Measurements from ENCODE around the gene LTO1.
"Not testable (repeated sequence)": the region's sequence is repeated elsewhere in the genome, so short reads cannot be mapped to it uniquely, and the experiment has no call there.

LTO1 gene

DNA sequence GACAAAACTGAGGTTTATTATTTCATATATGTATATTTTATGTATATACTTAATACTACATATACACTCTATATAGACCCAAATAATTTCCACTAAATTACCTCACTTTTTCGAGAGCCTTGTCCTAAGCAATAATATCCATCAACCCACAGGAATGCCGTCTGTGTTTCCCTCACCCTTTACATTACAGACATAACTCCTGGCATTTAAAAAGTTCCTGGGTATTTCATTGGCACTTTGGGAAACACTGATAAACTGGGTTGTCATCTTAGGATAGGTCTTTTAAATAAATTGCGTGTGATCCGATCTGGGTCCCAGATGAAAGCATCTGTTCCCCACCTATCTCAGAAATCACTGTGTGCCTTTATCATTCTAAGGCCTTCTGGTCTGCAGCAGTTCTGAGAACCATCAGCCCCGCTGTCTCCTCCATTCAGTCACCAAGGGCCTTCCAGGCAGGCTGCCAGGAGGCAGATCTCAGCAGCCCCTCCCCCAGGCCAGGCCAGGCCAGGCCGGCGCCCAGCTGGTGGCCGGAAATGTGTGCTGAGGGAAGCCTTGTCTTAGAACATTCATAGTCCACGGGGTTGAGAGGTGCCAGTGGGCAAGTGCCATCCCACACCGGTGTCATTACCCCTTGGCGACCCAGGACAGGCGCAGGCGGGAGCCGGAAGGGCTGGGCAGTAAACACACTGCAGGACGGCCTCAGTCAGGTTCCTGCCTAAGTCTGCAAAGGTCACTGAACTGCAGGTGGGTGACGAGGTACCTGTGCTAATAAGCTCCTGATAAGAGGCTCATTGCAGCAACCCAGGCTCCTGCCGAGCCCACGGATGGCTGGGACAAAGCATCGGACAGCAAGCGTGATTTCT is 25.4 kb upstream of the LTO1 start:
- DNase-seq (ENCODE audit: low read depth) = peak; percentile 19

DNA sequence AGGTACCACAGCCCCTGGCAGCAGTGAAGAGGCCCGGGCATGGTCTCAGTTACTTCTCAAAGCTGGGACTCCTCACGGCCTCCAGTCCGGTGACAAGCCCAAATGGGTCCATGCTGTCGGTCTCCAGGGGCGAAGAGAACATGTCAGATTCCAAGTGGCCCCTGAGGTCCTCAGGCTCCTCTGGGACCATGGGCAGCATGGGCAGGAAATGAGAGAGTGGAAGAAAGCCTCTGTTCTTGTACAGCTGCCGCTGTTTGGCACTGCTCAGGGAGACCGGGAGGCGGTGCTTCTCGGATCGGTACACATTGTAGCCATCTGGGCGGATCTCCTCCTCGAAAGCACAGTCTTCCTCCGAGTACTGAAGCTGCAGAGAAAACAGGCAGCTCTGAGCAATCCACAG is 24.1 kb upstream of the LTO1 start:
- DNase-seq (ENCODE audit: low read depth) = no peak

DNA sequence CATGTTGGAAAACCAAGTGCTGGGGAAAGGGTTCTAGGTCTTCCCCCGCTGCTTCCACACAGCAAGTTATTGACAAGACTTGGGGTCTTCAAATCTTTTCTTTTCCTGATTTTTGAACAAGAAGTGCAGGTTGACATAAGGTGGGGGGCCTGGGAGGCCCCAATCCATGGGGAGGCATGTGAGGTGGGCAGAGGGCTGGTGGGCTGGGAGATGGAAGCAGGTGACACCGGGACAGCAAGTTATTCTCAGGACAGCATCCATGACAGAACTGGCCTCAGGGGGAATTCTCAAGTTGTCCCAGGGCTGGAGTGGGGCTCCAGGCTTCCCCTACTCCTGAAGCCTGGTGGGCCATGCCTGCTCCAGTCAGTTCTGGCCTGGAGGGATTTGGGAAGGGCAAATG is 23.2 kb upstream of the LTO1 start:
- DNase-seq (ENCODE audit: low read depth) = no peak

DNA sequence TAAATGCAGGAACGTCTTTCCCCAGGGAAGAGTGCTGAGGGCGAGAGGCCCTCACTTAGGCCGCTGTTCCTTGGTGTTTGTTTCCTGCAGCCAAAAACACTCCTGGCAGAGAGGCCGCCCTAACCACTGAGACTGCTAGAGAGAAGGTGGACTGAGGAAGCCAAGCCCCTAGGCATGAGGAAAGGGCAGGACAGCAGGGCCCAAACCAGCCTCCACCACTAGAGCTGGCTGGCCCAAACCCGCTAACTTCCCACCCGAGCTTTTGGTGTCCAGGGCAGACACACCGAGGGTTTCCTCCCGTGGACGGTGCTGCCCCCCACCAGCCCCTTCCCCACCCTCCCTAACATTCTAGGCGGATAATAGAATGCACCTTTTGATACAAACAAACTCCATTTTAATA is 22.7 kb upstream of the LTO1 start:
- DNase-seq (ENCODE audit: low read depth) = no peak

DNA sequence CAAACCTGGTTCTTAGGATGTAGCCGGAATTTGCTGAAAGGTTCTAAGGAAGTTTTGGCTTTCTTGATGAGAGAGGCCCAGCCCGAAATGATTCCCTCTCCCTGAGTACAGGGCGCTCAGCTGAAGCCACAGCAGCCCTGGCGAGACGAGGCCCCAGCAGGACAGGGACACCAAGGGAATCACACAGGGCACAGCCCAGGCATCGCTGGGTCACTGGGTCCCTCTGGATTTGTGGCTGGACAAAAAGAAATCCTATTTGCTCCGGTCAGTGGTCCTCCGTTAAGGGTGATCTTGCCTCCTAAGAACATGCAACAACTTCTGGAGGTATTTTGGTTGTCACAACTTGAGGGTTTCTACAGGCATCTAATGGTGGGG is 22.3 kb upstream of the LTO1 start:
- DNase-seq (ENCODE audit: low read depth) = no peak

DNA sequence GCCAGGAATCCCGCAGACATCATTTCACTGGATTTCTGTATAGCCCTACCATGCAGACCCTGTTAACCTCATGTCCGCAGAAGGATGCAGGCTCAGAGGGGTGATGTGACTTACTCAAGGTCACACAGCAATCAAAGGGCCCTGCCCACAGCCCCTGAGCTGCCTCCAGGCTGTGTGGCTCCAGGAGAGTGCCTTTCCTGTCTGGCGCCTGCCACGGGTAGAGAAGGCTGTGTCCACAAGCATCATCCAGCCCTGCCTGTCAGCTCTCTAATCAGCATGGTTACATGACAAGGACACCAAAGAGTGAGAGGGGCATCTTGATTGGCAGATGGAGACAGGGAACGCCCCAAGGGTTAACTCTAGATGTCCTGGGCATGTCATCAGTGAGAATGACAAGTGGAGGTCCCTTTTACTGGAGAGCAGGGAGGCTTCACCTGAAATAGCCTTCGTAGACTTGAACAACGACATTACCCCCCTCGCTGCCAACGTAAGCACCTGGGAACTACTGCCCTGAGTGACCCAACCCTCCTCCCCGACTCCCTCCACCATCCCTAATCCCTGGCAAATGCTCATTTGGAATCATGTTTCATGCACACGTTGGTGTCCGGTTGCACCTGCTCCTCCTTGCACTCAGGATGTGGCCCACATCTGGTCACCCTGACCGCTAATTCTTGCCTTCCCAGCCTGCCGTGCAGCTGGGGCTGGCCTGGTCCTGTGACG is 21.8 kb upstream of the LTO1 start:
- DNase-seq (ENCODE audit: low read depth) = no peak

DNA sequence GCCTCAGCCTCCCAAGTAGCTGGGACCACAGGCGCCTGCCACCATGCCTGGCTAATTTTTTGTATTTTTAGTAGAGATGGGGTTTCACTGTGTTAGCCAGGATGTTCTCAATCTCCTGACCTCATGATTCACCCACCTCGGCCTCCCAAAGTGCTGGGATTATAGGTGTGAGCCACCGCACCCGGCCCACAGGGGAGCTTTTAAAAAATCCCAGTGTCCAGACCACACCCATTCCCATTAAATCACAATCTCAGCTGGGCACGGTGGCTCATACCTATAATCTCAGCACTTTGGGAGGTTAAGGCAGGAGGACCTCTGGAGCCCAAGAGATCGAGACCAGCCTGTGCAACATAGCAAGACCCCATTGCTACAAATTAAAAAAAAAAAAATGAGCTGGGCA is 20.8 kb upstream of the LTO1 start:
- DNase-seq (ENCODE audit: low read depth) = not testable (repeated sequence)

DNA sequence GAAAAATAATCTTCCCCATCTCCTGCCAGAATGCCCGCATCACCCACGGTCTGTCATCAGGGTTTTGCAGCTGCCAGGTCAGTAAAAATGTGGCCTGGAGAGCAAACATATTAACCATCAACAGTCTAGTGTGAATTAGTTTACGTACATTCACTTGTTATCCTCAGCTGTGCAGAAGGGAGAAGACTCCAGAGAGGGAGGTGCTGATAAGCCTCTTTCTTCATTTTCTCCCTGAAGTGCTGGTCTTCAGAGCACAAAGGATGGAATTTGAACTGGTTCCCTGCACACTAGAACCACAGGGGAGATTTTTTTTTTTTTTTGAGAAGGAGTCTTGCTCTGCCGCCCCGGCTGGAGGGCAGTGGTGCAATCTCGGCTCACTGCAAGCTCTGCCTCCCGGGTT is 20.4 kb upstream of the LTO1 start:
- DNase-seq (ENCODE audit: low read depth) = no peak

DNA sequence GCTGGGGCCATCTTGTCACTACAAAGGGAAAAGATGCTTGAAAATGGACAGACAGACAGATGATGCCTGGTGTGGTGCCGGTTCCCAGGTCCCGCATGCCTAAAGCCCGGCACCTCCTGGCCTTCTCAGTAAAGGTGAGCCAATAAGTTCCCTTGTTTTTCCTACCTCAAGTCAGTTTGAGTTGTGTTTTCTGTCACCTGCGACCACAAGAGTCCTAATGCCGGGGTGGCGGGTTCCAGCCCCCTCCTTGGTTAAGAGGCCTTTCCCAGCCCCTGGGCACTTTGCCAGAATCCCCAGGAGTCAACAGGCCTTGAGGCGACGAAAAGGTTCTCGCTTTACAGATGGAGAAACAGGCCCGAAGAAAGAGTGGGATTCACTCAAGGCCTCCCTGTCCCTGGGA is 19.6 kb upstream of the LTO1 start:
- no peak for DNase-seq (ENCODE audit: low read depth)

DNA sequence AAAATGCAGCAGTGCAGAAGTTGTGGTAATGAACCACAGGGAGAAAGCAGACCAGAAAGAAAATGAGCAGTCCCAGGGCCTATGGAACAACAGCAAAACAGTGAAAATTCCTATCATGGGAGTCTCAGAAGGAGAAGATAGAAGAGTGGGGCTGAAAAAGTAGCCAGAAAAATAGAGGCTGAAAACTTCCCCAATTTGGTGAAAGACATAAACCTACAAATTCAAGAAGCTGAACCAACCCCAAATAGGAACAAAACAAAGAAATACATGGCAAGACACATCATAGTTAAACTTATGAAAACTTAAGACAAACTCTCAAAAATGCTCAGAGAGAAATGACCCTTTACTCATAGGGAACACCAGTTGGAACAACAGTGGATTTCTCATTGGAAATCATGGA is 17.3 kb upstream of the LTO1 start:
- DNase-seq (ENCODE audit: low read depth) = no peak

DNA sequence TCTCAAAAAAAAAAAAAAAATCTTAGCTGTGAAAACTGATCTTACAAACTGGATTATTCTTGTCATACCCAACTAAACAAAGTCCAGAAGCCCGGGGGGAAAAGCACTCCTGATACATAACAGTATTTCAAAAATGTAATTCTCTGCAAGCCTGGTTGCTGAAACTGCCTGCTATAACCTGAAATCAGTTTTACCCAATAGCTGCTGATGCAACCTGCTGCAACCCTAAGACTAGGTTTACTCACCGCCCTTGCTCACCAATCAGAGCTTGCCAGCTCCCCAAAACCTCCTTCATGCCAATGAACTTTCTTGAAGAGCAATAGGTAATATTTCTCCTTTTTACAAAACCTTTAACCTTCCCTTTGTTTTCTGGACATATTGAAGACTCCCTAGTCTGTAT is 16.3 kb upstream of the LTO1 start:
- no peak for DNase-seq (ENCODE audit: low read depth)

DNA sequence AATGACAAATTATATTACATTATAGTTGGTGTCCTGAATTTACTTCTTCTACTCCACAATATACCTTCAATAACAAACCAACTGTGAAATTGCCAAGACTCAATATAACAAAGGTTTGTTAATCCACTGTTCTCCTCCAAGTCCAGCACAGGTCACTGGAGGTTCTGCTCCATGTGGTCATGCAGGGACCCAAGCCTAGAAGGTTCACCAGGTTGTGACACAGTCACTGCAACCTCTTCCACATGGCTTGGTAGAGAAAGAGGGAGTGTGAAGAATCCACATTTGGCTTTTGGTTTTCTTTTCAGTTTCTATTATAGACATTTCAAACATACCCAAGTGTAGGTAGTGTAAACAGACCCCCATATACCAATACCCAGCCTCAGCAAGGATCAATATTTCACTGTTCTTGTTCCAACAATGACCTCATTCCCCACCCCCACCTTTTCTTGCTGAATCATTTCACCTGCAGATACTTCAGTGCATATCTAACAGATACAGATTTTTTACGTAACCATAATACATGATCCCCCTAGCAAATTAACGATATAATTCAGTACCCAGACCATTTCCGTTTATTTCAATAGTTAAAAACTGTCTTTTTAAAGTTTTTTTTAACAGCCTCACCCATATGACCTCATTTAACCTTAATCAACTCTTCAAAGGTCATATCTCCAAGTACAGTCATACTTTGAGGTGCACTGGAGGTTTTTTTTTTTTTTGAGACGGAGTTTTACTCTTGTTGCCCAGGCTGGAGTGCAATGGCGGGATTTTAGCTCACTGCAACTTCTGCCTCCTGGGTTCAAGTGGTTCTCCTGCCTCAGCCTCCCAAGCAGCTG is 14.5 kb upstream of the LTO1 start:
- DNase-seq (ENCODE audit: low read depth) = no peak

DNA sequence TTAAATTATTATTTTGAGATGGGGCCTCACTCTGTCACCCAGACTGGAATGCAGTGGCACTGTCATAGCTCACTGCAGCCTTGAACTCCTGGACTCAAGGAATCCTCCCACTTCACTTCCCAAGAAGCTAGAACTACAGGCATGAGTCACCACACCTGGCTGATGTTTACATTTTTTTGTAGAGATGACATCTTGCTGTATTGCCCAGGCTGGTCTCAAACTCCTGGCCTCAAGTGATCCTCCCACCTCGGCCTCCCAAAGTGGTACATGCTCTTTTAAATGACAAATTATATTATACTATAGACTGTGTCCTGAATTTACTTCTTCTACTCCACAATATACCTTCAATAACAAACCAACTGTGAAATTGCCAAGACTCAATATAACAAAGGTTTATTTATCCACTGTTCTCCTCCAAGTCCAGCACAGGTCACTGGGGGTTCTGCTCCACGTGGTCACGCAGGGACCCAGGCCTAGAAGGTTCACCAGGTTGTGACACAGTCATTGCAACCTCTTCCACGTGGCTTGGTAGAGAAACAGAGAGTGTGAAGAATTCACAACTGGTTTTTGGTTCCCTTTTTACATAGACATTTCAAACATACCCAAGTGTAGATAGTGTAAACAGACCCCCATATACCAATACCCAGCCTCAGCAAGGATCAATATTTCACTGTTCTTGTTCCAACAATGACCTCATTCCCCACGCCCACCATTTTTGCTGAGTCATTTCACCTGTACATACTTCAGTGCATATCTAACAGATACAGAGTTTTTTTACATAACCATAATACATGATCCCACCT is 13.0 kb upstream of the LTO1 start:
- not testable (repeated sequence) for DNase-seq (ENCODE audit: low read depth)

DNA sequence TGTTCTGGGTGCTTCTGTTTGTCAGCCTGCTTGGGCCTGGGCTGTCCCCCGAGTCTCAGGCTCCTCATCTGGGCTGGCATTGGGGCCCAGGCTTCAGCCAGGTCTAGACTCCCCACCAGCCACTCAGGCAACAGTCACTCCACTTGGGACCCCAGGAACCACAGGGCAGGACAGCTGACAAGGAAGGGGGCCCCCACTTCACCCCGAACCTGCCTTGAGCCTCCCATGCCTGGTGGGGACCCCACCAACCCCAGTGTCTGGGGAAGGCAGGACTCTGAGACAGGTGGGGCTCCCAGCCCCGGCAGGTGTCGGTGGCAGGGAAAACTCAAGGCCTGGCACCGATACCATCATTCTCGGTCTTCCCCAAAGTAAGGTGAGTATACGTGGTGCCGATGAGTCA is 11.7 kb upstream of the LTO1 start:
- DNase-seq (ENCODE audit: low read depth) = no peak

DNA sequence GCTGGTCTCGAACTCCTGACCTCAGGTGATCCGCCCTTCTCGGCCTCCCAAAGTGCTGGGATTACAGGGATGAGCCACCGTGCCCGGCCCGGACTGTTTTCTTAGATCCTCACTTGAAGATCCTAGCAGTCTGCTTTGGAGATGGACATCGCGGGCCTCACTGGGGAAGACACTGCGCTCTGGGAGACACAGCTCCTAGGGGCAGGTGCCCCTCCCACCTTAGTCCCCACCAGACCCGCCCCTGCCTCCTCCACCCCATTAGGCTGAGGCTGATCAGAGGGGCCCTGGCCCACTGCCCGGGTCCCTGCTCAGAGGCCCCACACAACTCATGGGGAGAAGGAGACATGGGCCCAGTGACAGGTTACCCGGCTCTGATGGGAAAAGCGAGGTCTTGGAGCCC is 11.3 kb upstream of the LTO1 start:
- no peak for DNase-seq (ENCODE audit: low read depth)

DNA sequence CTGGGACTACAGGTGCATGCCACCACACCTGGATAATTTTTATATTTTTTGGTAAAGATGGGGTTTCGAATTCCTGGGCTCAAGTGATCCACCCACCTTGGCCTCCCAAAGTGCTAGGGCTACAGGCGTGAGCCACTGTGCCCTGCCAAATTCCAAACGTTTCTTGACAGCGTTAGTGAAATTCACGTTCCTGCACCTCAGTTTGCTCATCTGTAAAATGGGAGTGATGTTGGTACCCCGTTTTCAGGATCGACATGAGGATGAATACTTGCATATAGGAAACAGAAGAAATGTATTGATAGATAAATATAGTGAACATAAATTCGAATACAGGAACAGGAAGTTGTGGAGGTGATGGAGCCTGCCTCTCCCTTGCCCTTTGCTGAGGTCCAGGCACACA is 10.2 kb upstream of the LTO1 start:
- DNase-seq (ENCODE audit: low read depth) = no peak

DNA sequence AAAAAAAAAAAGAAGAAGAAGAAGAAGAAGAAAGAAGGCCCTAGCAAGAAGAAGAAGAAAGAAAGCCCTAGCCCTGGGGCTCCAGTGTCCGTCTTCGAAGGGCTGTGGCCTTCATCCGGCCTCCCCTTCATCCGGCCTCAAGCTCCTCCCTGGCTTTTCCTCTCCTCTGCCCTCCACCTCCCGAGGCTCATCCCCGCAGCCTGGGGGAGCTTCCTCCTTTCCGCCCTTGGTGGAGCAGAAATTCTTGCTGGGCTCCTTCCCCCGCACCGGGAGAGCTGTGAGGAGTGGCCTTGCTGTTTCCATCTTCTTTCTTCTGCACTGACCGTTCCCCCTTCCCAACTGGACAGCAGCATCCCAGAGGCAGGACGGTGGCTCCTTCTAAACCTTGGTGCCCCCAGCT is 9.5 kb upstream of the LTO1 start:
- no peak for DNase-seq (ENCODE audit: low read depth)

DNA sequence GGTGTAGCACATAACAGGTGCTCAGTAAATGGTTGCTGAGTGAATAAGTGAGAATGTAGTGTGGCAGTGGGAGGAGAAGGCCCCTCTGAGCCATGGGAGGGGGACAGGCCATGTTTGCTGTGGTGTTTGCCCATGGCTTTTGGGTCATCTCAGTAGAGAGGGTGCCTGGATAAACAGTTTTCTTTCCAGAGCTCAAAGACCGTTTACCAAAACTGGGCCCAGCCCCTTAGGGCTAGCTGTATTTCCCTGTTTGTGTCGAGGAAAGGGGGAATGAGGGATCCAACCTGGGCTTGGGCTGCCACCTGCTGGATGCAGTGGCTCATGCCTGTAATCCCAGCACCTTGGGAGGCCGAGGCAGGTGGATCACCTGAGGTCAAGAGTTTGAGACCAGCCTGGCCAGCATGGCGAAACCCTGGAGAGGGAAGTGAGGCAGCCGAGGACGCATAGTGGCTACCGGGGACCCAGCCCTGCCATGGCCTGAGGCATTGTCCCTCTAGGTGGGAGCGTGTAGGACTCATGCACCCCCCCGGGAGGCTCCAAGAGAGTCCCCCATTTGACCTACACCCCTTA is 8.7 kb upstream of the LTO1 start:
- no peak for DNase-seq (ENCODE audit: low read depth)

DNA sequence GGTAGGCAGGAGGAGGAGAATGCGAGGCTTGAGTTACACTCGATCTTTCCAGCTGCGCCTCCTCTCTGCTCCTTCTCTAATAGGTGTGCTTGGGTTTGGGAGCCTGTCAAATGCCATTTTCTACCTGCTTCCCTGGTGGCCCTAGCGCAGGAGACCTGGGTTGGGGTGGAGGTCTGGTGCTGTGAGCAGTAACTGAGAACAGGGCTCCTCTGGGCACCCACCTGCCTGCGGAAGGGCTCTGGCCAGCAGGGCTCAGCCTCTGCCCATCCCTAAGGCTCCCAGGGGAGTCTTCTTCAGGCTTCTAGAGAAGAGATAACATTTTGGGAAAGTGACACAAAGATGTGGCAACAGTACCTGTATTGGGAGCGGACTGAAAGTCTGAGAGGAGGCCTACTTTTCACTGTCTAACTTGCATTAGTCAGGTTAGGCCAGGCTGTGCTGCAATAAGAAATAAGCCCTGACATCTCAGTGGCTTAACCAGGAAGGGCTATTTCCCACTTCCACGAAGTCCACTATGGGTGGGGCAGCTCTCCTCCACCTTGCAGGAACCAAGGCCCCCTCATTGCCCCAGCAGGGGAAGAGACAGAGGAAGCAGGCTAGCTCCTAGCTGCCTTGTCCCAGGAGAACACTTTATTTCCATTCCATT is 7.7 kb upstream of the LTO1 start:
- DNase-seq (ENCODE audit: low read depth) = no peak

DNA sequence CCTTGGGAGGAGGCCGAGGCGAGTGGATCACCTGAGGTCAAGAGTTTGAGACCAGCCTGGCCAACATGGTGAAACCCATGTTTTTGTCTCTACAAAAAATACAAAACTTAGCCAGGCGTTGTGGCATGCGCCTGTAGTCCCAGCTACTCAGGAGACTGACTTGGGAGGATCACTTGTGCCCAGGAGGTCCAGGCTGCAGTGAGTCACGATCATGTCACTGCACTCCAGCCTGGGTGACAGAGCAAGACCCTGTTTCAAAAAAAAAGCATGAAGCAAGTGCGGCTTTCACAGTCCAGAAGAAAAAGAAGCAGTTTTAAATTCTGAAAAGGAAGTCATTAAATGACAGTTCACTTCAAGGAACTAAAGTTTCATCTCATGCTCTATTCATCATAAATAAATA is 7.1 kb upstream of the LTO1 start:
- no peak for DNase-seq (ENCODE audit: low read depth)

DNA sequence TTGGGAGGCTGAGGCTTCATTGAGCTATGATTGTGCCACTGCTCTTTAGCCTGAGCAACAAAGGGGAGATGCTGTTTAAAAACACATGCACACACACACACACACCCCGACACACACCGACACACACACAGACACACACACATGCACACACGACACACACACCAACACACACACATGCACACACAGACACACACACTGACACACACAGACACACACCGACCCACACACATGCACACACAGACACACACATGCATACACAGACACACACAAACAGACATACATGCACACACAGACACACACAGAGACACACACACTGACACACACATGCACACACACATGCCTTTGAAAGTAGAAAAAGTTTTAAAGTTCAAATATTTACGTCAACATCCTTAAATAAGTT is 5.5 kb upstream of the LTO1 start:
- DNase-seq (ENCODE audit: low read depth) = no peak

Measured in stromal cell of bone marrow (primary cell).